ENCODE data around the gene CAMSAP2.

- TF ChIP-seq CTCF (IDR thresholded peaks at IDR 0.05) = no peak
- TF ChIP-seq POLR2A (IDR thresholded peaks at IDR 0.05) = no peak
- TF ChIP-seq EP300 (IDR thresholded peaks at IDR 0.05; ENCODE audit: low read depth) = no peak
These were observed 28.5 kb upstream of the CAMSAP2 start for GRCh38 chr1:200710166-200710565.
